Lung (tissue), 12 donors: ENCODE results near the gene PDLIM1. TPM values are rescaled to one million over a fixed set of nuclear protein-coding genes. Genes with fewer than 3 reads are reported as not detected.

Experiments
- ATAC-seq: fragments of 200-7000 bp; cut with Tn5 transposase; one replicate; pipeline ENCODE4 v1.9.1; 2020; ENCODE audit warnings: moderate number of reproducible peaks; ENCODE audit not compliant: insufficient read depth, low FRiP score
- DNase-seq, 3 donors: peaks; one replicate each; pipeline ENCODE4 v3.0.0-alpha.2; 2013 to 2017
- H3K27ac ChIP-seq, 2 donors: one replicate each; pipeline ENCODE4 v1.5.1; 2013; ENCODE audit warnings: mild to moderate bottlenecking in 2 of 2, moderate library complexity in 2 of 2, control low read depth in 1 of 2, inconsistent platforms in 1 of 2, low read depth in 1 of 2, low read length in 1 of 2
- H3K27me3 ChIP-seq, 3 donors: one replicate each; pipeline ENCODE4 v1.5.1; 2013; ENCODE audit warnings: low read length in 2 of 3; ENCODE audit not compliant: control insufficient read depth in 3 of 3, insufficient read depth in 3 of 3
- H3K36me3 ChIP-seq, 4 donors: one replicate each; pipeline ENCODE4 v1.5.1; 2013; ENCODE audit warnings: low read length in 4 of 4, mild to moderate bottlenecking in 1 of 4, moderate library complexity in 1 of 4; ENCODE audit not compliant: control insufficient read depth in 4 of 4, insufficient read depth in 4 of 4
- H3K4me1 ChIP-seq, 5 donors: one replicate each; pipeline ENCODE4 v1.5.1; 2013; ENCODE audit warnings: low read length in 5 of 5, mild to moderate bottlenecking in 2 of 5, moderate library complexity in 1 of 5; ENCODE audit not compliant: control insufficient read depth in 5 of 5, insufficient read depth in 5 of 5
- H3K4me3 ChIP-seq: one replicate; pipeline ENCODE4 v1.5.1; 2013; ENCODE audit warnings: mild to moderate bottlenecking, control low read depth, moderate library complexity
- H3K9ac ChIP-seq, 2 donors: one replicate each; pipeline ENCODE4 v1.5.1; 2013; ENCODE audit warnings: low read length in 2 of 2, control low read depth in 1 of 2; ENCODE audit not compliant: insufficient read depth in 1 of 2
- H3K9me3 ChIP-seq, 4 donors: one replicate each; pipeline ENCODE4 v1.5.1; 2013; ENCODE audit warnings: low read length in 3 of 4, mild to moderate bottlenecking in 1 of 4, moderate library complexity in 1 of 4; ENCODE audit not compliant: control insufficient read depth in 4 of 4, insufficient read depth in 3 of 4
- WGBS, 2 donors: extraction: QIAGEN DNeasy Blood & Tissue Kit; methylation state at CpG; one replicate each; pipeline ENCODE4 v1.1.7; 2013; 5-methylcytosine and 5-hydroxymethylcytosine counted together
- polyA plus RNA-seq, 2 donors: library from polyadenylated mRNA; stranded (reverse); fragments of 200-250 nt; gene quantifications; one replicate each; pipeline ENCODE4 v1.2.1, GENCODE V29; 2013
- total RNA-seq, 2 donors: library from RNA; depleted of rRNA in 1 of 2; stranded (reverse); fragments of >200 nt in 1 of 2; gene quantifications; one replicate each; pipeline ENCODE4 v1.2.1, GENCODE V29; 2014 to 2021
- TF ChIP-seq, protein P1 (sequence below): IDR thresholded peaks from 2 replicates; pipeline ENCODE4 v1.5.1; 2012; ENCODE audit warnings: mild to moderate bottlenecking; ENCODE audit errors: control extremely low read depth, extremely low read depth
- donor health status: control.
- donor health status: control.
- donor health status: Bipolar disorder and iron deficiency.
- donor health status: healthy.
- donor health status: DM: yes; HTN: yes; CAD: no.

Gene PDLIM1
- total and polyA plus RNA-seq, 4 donors, result 61.4 to 243 (median 178) TPM

DNA sequence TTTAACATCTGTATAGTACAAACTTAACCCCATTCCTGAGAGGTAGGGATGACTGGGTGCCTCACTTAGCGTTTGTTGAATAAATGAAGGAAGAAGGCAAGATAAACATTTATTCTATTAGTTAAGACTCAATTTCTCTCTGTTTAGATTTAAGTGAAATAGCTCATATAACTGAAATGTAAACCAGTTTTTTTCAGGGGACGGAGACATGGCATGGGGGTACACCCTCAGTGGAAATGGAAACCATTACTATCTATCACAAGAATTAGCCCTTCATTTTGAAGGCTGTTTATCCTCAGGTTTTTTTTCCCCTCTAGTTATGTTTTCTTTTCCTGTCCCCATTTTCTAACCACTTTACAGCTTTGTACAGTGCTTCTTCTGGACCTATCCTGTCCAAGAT is 35.6 kb upstream of the PDLIM1 start:
- Histone ChIP-seq H3K9me3 (no peaks in the 10 kb centered on the region), H3K4me3 (no peak overlapping the region), H3K4me1 (peaks cover 0 to 30% (median 0%) of the 10 kb centered on the region in 5 donors), H3K27ac (no peak overlapping the region), H3K36me3 (peaks cover 2 to 12% (median 3%) of the 10 kb centered on the region in 4 donors), H3K9ac (no peak overlapping the region), H3K27me3 (no peaks in the 10 kb centered on the region)
- DNase-seq, result no peak
- 76 to 82% methylated on average over 2 of the region's 2 CpGs for WGBS, 2 donors
- no peak for ATAC-seq
- TF ChIP-seq, protein P1, sequence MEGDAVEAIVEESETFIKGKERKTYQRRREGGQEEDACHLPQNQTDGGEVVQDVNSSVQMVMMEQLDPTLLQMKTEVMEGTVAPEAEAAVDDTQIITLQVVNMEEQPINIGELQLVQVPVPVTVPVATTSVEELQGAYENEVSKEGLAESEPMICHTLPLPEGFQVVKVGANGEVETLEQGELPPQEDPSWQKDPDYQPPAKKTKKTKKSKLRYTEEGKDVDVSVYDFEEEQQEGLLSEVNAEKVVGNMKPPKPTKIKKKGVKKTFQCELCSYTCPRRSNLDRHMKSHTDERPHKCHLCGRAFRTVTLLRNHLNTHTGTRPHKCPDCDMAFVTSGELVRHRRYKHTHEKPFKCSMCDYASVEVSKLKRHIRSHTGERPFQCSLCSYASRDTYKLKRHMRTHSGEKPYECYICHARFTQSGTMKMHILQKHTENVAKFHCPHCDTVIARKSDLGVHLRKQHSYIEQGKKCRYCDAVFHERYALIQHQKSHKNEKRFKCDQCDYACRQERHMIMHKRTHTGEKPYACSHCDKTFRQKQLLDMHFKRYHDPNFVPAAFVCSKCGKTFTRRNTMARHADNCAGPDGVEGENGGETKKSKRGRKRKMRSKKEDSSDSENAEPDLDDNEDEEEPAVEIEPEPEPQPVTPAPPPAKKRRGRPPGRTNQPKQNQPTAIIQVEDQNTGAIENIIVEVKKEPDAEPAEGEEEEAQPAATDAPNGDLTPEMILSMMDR, result no peak

DNA sequence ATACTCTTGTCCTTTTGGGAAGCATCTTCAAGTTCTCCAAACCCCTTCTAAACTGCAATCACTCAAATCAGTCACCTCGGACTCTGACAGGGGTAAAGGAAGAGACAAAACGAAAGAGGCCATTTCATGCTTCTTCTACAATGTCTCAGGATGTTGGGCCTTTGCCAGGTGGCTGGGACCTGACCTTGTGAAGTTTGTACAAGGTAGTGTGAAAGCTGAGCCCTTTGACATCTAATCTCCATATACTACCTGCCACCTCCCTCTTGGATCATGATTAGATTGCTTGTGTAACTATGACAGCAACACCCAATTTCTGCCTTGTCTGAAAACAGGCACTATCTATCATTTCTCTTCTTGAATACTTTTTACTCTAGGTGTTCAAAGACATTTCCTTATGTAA is 35.1 kb upstream of the PDLIM1 start:
- Histone ChIP-seq H3K9ac (no peak overlapping the region), H3K4me3 (no peak overlapping the region), H3K27me3 (no peaks in the 10 kb centered on the region), H3K9me3 (no peaks in the 10 kb centered on the region), H3K27ac (no peak overlapping the region), H3K36me3 (peaks cover 3 to 17% (median 4%) of the 10 kb centered on the region in 4 donors), H3K4me1 (peaks cover 0 to 26% (median 0%) of the 10 kb centered on the region in 5 donors)
- TF ChIP-seq, protein P1, result no peak
- WGBS, 2 donors, result 72 to 74% methylated on average over 2 of the region's 2 CpGs
- DNase-seq, result no peak
- no peak for ATAC-seq

DNA sequence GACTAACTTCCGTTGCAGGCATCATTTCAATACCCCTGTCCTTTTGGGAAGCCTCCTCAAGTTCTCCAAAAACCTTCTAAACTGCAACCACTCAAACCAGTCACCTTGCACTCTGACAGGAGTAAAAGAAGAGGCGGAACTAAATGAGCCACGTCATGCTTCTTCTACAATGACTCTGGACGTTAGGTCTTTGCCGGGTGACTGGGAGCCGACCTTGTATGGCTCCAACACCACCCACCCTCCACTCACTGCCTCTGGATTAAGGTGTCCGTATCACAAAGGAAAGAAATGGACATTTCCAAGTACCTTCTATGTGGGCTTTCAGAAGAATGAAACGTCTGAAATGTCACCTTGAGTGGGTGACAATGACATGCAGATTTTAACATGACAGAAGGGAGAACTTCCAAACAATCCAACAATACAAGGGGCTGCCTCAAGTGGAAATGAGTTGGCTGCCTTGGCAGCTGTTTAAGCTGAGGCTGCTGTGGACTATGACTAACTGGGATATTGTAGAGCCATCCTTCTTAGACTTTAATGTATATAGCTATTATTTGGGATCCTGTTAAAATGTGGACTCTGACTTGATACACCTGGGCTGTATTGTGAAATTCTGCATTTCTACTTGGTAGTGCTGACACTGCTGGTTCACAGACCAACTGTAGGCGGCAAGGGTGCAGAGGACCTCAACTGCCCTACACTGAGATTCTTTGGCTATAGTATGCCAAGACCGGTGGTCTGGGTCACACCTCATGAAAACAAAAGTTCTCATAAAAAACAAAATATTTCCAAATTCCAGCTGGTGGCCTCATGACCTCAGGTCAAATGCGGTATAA is 33.8 kb upstream of the PDLIM1 start:
- TF ChIP-seq, protein P1, result no peak
- Histone ChIP-seq H3K27ac (peak overlapping the region in 1 of 2 donors; percentile 75), H3K27me3 (no peaks in the 10 kb centered on the region), H3K4me3 (no peak overlapping the region), H3K4me1 (peaks cover 0 to 26% (median 7%) of the 10 kb centered on the region in 5 donors), H3K9me3 (no peaks in the 10 kb centered on the region), H3K36me3 (peaks cover 3 to 22% (median 6%) of the 10 kb centered on the region in 4 donors), H3K9ac (no peak overlapping the region)
- WGBS, 2 donors, result 88 to 90% methylated on average over 11 of the region's 11 CpGs
- ATAC-seq (no peak), DNase-seq (no peak)
